Panc1 (cell line): Measurements from ENCODE around the gene GPX1. TPM values are rescaled to one million over a fixed set of nuclear protein-coding genes. Genes with fewer than 3 reads are reported as not detected.
"Not testable (repeated sequence)": the region's sequence is repeated elsewhere in the genome, so short reads cannot be mapped to it uniquely, and the experiment has no call there.

ENCODE experiments used
- ATAC-seq: fragments of 200-7000 bp; cut with Tn5 transposase; 2 replicates; pipeline ENCODE4 v1.9.1; 2020; ENCODE audit warnings: mild to moderate bottlenecking, moderate library complexity
- BruUV-seq: library from RNA; stranded (reverse); fragments of 400-500 nt; replicated peaks from 2 replicates; lab custom pipeline; 2021; lab: Mats Ljungman, UMichigan
- CTCF ChIA-PET: fragments of 300-600 bp; sonication (Branson Sonifier 250); formaldehyde crosslinking; loops from one replicate; lab custom pipeline; 2022; ENCODE audit warnings: antibody characterized with exemption; lab: Charles Lee
- POLR2A ChIA-PET: fragments of 300-600 bp; sonication (Branson Sonifier 250); formaldehyde crosslinking; loops from one replicate; lab custom pipeline; 2022; ENCODE audit warnings: antibody characterized with exemption; lab: Charles Lee
- DNase-seq: peaks from one replicate; pipeline ENCODE4 v3.0.0-alpha.2; 2010; ENCODE audit warnings: low read depth, low spot score
- H3K27ac ChIP-seq: 2 replicates; pipeline ENCODE4 v1.5.1; 2011; ENCODE audit warnings: mild to moderate bottlenecking, low read length, inconsistent platforms
- H3K27me3 ChIP-seq: fragments of 200-500 bp; sonication (Bioruptor generic); 2 replicates; pipeline ENCODE4 v1.6.0; 2014; ENCODE audit warnings: low read length, inconsistent platforms; ENCODE audit not compliant: control insufficient read depth, insufficient read depth
- H3K36me3 ChIP-seq: fragments of 200-500 bp; sonication (Bioruptor generic); 2 replicates; pipeline ENCODE4 v1.5.1; 2014; ENCODE audit warnings: inconsistent platforms, mild to moderate bottlenecking, low read length, moderate library complexity; ENCODE audit not compliant: control insufficient read depth, insufficient read depth
- H3K4me1 ChIP-seq: 2 replicates; pipeline ENCODE4 v1.5.1; 2011; ENCODE audit warnings: inconsistent platforms, mild to moderate bottlenecking, low read length, moderate library complexity; ENCODE audit not compliant: control insufficient read depth, insufficient read depth
- H3K4me3 ChIP-seq, 2 experiments: 2 replicates each; pipeline ENCODE4 v1.5.1; 2011 to 2012; ENCODE audit warnings: low read depth in 2 of 2, low read length in 2 of 2, mild to moderate bottlenecking in 2 of 2, inconsistent platforms in 1 of 2, moderate library complexity in 1 of 2
- H3K9me3 ChIP-seq: fragments of 200-500 bp; sonication (Bioruptor generic); 2 replicates; pipeline ENCODE4 v1.5.1; 2014; ENCODE audit warnings: low read depth, mild to moderate bottlenecking, inconsistent platforms, low read length, moderate library complexity; ENCODE audit not compliant: control insufficient read depth, insufficient read depth
- POLR2AphosphoS5 ChIP-seq: IDR thresholded peaks from 2 replicates; pipeline ENCODE4 v1.6.1; 2012; ENCODE audit warnings: mild to moderate bottlenecking, low read depth, low read length, moderate library complexity
- SIN3A ChIP-seq: IDR thresholded peaks from 2 replicates; pipeline ENCODE4 v1.6.1; 2012; ENCODE audit warnings: low read depth, mild to moderate bottlenecking, low read length, moderate library complexity, borderline replicate concordance; ENCODE audit not compliant: insufficient read depth
- TCF7L2 ChIP-seq: IDR thresholded peaks from 2 replicates; pipeline ENCODE4 v1.6.1; 2011; ENCODE audit warnings: mild to moderate bottlenecking, low read depth, low read length, inconsistent platforms
- in situ Hi-C: cut with HindIII; loops from 2 replicates; pipeline ENCODE4 v1.10.0; 2016; ENCODE audit warnings: low sequenced_read_pairs, low pct_unique_long_range_greater_than_20kb
- intact Hi-C: fragments of 100-400 bp; cut with micrococcal nuclease; formaldehyde crosslinking; loops from one replicate; pipeline ENCODE4 v1.10.0; 2022; ENCODE audit not compliant: unreplicated experiment
- total RNA-seq: library from RNA; stranded (reverse); gene quantifications from one replicate; pipeline ENCODE4 v1.2.1, GENCODE V29; 2021; ENCODE audit not compliant: unreplicated experiment
- TF ChIP-seq, protein P1 (sequence below), 2 experiments: IDR thresholded peaks; 2 replicates each; pipeline ENCODE4 v1.6.1; 2011 to 2012; ENCODE audit warnings: low read depth in 2 of 2, control low read depth in 1 of 2, low read length in 1 of 2, mild to moderate bottlenecking in 1 of 2, moderate library complexity in 1 of 2; ENCODE audit not compliant: insufficient read depth in 1 of 2
- TF ChIP-seq, protein P2 (sequence below): fragments of 450-650 bp; IDR thresholded peaks from 2 replicates; pipeline ENCODE4 v1.5.1; 2017; ENCODE audit warnings: mild to moderate bottlenecking

GPX1 gene
- total RNA-seq, 1 experiment from 2014 or later = 102 TPM

- H3K9me3 ChIP-seq = no peaks in the 10 kb centered on the region
- TF ChIP-seq SIN3A (no peak), POLR2AphosphoS5 (no peak), TCF7L2 (no peak)
- TF ChIP-seq, protein P1, sequence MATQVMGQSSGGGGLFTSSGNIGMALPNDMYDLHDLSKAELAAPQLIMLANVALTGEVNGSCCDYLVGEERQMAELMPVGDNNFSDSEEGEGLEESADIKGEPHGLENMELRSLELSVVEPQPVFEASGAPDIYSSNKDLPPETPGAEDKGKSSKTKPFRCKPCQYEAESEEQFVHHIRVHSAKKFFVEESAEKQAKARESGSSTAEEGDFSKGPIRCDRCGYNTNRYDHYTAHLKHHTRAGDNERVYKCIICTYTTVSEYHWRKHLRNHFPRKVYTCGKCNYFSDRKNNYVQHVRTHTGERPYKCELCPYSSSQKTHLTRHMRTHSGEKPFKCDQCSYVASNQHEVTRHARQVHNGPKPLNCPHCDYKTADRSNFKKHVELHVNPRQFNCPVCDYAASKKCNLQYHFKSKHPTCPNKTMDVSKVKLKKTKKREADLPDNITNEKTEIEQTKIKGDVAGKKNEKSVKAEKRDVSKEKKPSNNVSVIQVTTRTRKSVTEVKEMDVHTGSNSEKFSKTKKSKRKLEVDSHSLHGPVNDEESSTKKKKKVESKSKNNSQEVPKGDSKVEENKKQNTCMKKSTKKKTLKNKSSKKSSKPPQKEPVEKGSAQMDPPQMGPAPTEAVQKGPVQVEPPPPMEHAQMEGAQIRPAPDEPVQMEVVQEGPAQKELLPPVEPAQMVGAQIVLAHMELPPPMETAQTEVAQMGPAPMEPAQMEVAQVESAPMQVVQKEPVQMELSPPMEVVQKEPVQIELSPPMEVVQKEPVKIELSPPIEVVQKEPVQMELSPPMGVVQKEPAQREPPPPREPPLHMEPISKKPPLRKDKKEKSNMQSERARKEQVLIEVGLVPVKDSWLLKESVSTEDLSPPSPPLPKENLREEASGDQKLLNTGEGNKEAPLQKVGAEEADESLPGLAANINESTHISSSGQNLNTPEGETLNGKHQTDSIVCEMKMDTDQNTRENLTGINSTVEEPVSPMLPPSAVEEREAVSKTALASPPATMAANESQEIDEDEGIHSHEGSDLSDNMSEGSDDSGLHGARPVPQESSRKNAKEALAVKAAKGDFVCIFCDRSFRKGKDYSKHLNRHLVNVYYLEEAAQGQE (IDR thresholded peaks at IDR 0.05; ENCODE audit: insufficient read depth in 1 of 2, low read depth in 2 of 2, low read length in 1 of 2) = no peak
- TF ChIP-seq, protein P2, sequence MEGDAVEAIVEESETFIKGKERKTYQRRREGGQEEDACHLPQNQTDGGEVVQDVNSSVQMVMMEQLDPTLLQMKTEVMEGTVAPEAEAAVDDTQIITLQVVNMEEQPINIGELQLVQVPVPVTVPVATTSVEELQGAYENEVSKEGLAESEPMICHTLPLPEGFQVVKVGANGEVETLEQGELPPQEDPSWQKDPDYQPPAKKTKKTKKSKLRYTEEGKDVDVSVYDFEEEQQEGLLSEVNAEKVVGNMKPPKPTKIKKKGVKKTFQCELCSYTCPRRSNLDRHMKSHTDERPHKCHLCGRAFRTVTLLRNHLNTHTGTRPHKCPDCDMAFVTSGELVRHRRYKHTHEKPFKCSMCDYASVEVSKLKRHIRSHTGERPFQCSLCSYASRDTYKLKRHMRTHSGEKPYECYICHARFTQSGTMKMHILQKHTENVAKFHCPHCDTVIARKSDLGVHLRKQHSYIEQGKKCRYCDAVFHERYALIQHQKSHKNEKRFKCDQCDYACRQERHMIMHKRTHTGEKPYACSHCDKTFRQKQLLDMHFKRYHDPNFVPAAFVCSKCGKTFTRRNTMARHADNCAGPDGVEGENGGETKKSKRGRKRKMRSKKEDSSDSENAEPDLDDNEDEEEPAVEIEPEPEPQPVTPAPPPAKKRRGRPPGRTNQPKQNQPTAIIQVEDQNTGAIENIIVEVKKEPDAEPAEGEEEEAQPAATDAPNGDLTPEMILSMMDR = no peak
- H3K27ac ChIP-seq = peak overlapping the region; percentile 92
- H3K27me3 ChIP-seq = no peaks in the 10 kb centered on the region
- peak; percentile 56 for ATAC-seq
- in situ Hi-C loops = no loop called here
- intact Hi-C loops = no loop called here
- H3K4me3 ChIP-seq = peak overlapping the region; percentile 69 to 85
- peaks cover 3% of the 10 kb centered on the region for H3K36me3 ChIP-seq
- CTCF ChIA-PET = interaction anchor here (0.7 kb wide), 1 partner anchor 61 kb away, joined by 3 read pairs; no protein-coding TSS in a partner anchor
- POLR2A ChIA-PET = interaction anchor here (0.6 kb wide), 1 partner anchor 20 kb away, joined by 5 read pairs; no protein-coding TSS in a partner anchor
- BruUV-seq = no TSS peak
- DNase-seq = no peak
- H3K4me1 ChIP-seq = peaks cover 12% of the 10 kb centered on the region
Measured at GRCh38 chr3:49358884-49359225, 702 bp upstream of the GPX1 start.

DNA sequence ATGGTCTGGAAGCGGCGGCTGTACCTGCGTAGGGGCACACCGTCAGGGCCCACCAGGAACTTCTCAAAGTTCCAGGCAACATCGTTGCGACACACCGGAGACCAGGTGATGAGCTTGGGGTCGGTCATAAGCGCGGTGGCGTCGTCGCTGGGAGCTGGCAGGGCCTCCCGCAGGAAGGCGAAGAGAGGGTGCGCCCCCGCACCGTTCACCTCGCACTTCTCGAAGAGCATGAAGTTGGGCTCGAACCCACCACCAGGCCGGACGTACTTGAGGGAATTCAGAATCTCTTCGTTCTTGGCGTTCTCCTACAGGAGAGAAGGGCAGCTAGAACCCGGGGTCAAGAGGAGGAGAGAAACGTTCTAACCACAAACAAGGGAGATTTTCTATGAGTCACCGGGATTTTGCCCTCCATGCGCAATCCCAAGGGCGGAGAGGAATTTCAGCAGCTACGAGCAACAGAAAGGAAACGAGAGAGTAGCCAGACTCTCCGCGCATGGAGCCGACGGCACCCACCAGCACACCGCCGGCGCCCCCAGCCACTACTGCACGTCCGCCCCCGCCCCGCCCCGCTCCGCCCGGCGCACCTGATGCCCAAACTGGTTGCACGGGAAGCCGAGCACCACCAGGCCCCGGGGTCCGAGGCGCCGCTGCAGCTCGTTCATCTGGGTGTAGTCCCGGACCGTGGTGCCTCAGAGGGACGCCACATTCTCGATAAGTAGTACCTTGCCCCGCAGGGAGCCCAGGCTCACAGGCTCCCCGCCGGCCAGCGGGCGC, 523 bp downstream of the GPX1 start:
- intact Hi-C loops, DNase-seq, ATAC-seq, H3K36me3 ChIP-seq, in situ Hi-C loops, H3K27me3 ChIP-seq, H3K9me3 ChIP-seq, CTCF ChIA-PET: not testable (repeated sequence)
- Histone ChIP-seq H3K4me1 (peaks cover 12% of the 10 kb centered on the region), H3K4me3 (peak overlapping the region; percentile 69 to 85), H3K27ac (peak overlapping the region; percentile 89)
- POLR2A ChIA-PET = interaction anchor here (0.5 kb wide), 1 partner anchor 237 kb away, joined by 4 read pairs; the partner anchor contains the start of gene USP19
- BruUV-seq = TSS peak; percentile 90

- peak overlapping the region; percentile 89 for H3K27ac ChIP-seq
- H3K36me3 ChIP-seq, DNase-seq, in situ Hi-C loops, BruUV-seq, CTCF ChIA-PET, ATAC-seq, intact Hi-C loops, H3K27me3 ChIP-seq, H3K9me3 ChIP-seq: not testable (repeated sequence)
- POLR2A ChIA-PET = interaction anchor here (0.5 kb wide), 1 partner anchor 236 kb away, joined by 4 read pairs; the partner anchor contains the start of gene USP19
- peaks cover 12% of the 10 kb centered on the region for H3K4me1 ChIP-seq
- peak overlapping the region; percentile 69 to 85 for H3K4me3 ChIP-seq
Measured at GRCh38 chr3:49357095-49357442, 1.1 kb downstream of the GPX1 start.
